HG03196 (cell line): Measurements from ENCODE around the gene SEMA4D.
"Not testable (repeated sequence)": the region's sequence is repeated elsewhere in the genome, so short reads cannot be mapped to it uniquely, and the experiment has no call there.

ENCODE experiments used
- ATAC-seq: cut with Tn5 transposase; IDR thresholded peaks from one replicate; pipeline ENCODE4 v1.9.1; 2021; ENCODE audit not compliant: unreplicated experiment

SEMA4D gene

GRCh38 chr9:89376286-89376685, 121.6 kb downstream of the SEMA4D start:
- no peak for ATAC-seq

DNA sequence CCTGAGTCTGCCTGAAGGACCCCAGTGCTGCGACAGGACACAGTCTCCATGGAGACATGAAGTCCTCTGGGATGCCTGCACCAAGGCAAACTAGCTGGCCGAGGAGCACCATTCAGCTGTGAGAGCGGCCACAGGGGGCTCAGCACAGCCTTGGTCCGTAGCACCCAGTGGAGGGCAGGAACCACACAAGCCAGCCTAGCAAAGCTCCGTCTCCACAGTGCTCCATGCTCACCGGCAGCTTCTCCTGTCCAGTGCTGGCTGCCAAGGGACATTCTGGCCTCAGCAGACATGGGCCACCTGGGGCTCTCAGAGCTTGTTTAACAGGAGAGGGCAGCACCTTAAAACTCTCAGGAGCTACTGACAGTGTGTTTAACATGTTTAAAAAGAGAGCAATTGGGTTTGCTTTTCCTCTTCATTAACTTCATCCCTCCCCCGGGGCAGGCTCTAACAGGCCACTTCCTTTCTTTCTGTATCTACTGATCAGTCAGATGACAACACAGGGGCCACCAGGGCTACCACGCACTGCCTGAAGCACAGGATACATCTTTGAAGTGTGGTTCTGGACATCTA, 122.6 kb downstream of the SEMA4D start:
- peak; percentile 67 for ATAC-seq

GRCh38 chr9:89374176-89374575, 123.7 kb downstream of the SEMA4D start:
- ATAC-seq, result no peak

- no peak for ATAC-seq
Measured at GRCh38 chr9:89372979-89373378, 124.9 kb downstream of the SEMA4D start.

DNA sequence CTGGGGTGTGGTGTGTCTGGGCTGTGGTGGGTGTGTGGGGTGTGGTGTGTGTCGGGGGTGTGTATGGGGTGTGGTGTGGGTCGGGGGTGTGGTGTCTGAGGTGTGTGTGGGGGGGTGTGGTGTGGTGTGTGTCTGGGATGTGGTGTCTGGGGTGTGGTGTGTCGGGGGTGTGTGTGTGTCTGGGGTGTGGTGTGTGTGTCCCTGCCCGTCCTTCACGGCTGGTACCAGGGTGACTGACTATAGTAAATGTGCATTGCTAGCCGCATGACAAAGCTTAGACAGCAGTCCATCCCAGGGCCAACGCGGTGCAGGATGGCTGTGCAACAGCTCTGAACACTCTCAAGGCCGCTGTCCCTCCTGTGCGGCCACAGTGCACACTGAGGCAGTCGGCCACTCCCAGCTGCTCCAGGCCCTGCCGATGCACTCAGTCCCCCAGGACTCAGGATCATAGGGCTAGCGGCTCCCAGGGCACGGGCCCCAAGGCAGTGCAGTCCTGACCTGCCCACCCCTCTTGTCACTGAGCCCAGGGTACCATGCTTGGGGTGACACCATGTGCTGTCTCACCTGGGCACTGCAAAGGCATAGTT, 125.6 kb downstream of the SEMA4D start:
- ATAC-seq, result no peak

DNA sequence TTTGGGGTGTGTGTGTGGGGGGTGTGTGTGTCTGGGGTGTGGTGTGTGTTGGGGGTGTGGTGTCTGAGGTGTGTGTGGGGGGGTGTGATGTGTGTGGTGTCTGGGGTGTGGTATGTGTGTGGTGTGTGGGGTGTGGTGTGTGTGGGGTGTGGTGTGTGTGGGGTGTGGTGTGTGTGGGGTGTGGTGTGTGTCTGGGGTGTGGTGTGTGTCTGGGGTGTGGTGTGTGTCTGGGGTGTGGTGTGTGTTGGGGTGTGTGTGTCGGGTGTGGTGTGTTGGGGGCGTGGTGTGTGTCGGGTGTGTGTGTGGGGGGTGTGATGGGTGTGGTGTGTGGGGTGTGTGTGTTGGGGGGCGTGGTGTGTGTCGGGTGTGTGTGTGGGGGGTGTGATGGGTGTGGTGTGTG, 126.1 kb downstream of the SEMA4D start:
- not testable (repeated sequence) for ATAC-seq

DNA sequence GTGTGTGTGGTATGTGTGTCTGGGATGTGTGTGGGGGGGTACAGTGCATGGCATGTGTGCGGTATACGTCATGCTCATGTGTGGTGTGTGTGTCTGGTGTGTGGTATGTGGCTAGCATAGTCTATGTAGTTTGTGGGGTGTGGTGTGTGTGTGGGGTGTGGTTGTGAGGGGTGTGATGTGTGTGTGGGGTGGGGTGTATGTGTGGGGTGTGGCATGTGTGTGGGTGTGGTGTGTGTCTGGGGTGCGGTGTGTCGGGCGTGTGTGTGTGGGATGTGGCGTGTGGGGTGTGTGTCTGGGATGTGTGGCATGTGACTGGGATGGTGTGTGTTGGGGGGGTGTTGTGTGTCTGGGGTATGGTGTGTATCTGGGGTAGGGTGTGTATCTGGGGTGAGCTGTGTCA, 127.3 kb downstream of the SEMA4D start:
- no peak for ATAC-seq

- no peak for ATAC-seq
Measured at GRCh38 chr9:89368978-89369377, 128.9 kb downstream of the SEMA4D start.

DNA sequence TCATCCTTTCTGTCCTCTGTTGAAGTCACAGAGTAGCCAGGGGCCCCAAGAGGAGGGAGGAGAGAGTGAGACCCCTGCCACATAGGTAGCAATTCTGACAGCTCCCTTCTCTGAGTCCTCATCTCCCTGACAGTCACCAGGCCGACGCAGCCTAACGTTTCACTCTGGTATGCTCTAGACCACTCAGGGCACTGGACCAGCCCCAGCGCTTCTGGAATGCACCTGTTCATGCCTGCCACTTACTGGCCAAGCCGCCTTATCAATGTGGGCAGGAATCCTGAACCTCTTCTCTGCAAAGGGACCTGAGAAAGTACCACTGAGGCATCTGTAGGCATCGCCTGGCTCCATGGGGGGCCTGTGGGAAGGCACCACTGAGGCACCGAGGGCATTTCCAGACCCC, 129.4 kb downstream of the SEMA4D start:
- no peak for ATAC-seq

DNA sequence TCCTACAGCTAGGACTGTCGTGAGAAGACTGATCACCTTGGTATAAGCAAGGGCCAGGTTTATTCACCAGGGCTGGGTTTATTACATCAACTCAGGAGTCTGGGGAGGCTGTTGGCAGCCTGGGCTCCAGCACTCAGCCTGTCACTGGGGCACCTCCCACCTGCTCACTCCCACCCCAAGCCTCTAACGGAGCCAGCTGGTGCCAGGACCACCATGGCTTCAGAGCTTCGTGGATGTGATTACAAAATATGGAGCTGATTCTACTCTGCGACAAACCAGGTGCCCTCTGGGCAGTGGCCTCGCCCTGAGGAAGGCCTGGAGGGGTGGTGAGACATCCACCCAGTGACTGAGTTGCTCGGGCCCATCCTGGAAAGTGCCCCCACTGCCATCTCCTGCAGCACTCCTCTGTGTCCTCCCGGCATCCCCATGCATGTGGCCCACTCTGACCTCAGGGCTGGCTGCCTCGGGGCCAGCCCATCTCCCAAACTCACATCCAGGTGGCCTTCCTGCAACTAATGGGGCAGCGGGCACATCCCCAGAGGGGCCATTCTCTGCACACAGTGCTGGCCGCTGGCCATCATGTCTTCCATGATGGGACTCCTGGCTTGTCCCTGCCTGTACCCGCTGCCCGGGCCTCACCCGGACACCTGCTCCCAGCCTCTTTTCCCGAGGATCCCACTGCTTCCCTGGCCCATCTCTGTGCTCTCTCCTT, 130.0 kb downstream of the SEMA4D start:
- ATAC-seq, result no peak

GRCh38 chr9:89367281-89367680, 130.6 kb downstream of the SEMA4D start:
- no peak for ATAC-seq

DNA sequence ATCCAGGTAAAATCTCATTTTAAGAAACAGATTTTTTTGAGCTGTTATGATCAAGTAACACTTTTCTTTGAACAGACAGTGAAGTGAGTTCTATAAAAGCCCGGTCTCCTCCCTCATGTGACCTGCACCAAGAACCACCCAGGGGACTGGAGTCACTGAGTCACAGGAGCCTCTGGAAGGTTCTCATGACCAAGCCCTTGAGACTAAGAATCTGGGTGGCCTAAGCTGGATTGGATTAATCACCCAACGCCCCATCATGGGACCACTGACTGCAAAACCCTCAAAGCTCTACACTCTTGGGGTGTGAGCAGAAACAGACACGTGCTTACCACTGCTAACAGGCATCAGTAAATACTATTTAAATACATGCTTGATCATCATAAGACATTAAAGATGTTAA, 131.2 kb downstream of the SEMA4D start:
- ATAC-seq, result no peak

DNA sequence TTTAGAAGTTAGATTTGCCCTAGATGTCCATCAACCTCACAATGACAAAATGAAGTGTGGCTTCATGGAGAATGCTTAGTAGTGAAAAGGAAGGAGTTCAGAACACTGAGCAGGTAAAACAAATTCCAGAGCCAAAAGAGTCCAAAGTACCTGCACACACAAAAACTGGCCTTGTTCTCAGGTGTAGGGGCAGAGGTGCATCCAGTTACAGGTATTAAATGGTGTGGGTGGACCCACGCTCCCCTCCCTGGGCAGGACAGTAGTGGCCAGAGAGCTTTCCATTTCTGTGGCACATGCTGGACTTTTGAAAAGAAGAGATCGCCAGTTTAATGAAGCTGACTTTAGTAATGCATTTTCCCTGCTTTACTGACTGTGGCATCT, 132.4 kb downstream of the SEMA4D start:
- ATAC-seq, result no peak

GRCh38 chr9:89364666-89365531, 133.0 kb downstream of the SEMA4D start:
- ATAC-seq, result no peak

DNA sequence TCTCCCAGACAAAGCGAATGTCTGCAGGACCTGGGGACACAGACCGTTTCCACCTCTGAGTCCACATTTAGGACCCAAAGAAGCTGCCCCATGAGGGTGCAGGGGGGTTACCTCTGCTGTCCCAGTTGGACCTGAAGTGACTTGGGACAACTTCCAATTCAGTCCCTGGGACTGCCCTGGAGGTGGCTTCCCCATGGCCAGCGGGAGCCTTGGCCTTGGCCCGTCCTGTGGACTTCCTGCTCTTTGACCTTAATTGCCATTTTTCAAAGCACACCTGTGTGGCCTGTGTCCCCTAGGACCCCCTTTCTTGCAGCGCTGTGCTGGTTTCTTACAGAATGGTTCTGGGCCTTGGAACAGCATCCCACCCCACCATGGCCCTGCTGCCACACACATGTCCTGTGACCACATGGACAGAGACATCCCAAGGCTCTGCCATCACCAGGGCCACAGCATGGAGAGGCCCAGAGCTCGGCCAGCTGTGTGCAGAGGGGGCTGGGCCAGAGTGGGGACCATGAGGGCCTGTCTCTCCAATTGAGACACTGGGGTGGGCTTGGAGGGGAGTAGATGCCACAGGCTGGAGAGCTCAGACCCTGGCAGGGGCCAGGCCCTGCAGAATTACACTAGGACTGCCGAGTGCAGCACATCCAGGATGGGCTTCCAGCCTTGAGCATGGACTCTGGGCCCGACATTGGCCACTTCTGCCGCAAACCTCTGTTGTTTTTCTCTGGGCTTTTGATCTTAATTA, 133.8 kb downstream of the SEMA4D start:
- ATAC-seq, result no peak

GRCh38 chr9:89363311-89363670, 134.6 kb downstream of the SEMA4D start:
- ATAC-seq, result no peak

GRCh38 chr9:89362647-89363310, 135.1 kb downstream of the SEMA4D start:
- no peak for ATAC-seq

- ATAC-seq, result no peak
Measured at GRCh38 chr9:89361816-89362646, 135.9 kb downstream of the SEMA4D start.

DNA sequence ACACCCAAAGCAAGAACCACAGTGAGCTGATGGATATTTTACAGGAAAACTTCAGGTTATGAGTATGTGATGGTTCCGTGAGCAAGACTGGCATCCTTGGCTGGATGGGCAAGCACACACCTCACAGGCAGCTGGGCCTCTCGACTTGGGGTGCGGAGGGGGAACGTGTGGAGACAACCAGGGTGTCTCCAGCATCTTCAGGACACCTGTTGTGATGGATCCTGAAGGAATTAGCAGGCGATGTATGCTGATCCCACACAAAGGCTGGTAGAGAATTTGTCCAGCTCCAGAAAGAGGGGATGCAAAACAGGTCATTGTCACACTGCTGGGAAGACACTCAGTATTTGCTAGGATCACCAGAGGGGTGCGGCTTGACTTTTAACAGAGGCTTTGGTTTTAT, 136.9 kb downstream of the SEMA4D start:
- ATAC-seq, result no peak

DNA sequence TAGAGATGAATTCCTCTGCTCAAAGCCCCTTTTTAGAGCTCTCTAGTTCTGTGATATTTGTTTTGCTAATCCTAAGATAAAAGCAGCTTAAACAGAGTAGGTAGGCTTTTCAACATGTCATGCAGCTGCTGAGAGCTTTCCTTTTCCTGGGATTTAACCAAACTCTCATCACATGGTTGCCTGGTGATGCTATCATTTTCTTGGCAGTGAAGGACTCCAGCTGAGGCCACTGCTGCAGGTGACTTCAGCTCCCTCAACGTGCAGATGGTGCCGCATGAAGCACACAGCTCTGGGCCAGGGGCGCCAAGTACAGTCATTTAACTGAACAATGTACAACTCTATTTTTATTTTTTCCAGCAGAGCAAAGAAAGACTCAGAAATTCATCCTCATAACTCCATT, 137.4 kb downstream of the SEMA4D start:
- no peak for ATAC-seq
